ENCODE measurements around the gene KDM4E.

The KDM4E gene

GRCh38 chr11:95067841-95068219, 42.8 kb downstream of the KDM4E start:
- no peaks in the 10 kb centered on the region for H3K36me3 ChIP-seq (ENCODE audit: control insufficient read depth, insufficient read depth, low read length)
- no peaks in the 10 kb centered on the region for H3K27me3 ChIP-seq (ENCODE audit: control insufficient read depth, insufficient read depth, low read length)
- H3K9ac ChIP-seq (ENCODE audit: low read length): peak overlapping the region; percentile 91
- H3K4me3 ChIP-seq (ENCODE audit: low read depth, low read length): peak overlapping the region; percentile 87
- H3K4me1 ChIP-seq (ENCODE audit: control insufficient read depth, insufficient read depth, low read length): 0 out of 2 replicates have a peak, but pooled peaks cover 5% of the 10 kb centered on the region
- no peaks in the 10 kb centered on the region for H3K9me3 ChIP-seq (ENCODE audit: control insufficient read depth, insufficient read depth, low read depth, low read length)
- H3K27ac ChIP-seq (ENCODE audit: low read depth, low read length): no peak overlapping the region

- no peaks in the 10 kb centered on the region for H3K9me3 ChIP-seq (ENCODE audit: control insufficient read depth, insufficient read depth, low read depth, low read length)
- no peak overlapping the region for H3K9ac ChIP-seq (ENCODE audit: low read length)
- H3K4me1 ChIP-seq (ENCODE audit: control insufficient read depth, insufficient read depth, low read length): 0 out of 2 replicates have a peak, but pooled peaks cover 5% of the 10 kb centered on the region
- no peaks in the 10 kb centered on the region for H3K36me3 ChIP-seq (ENCODE audit: control insufficient read depth, insufficient read depth, low read length)
- H3K27ac ChIP-seq (ENCODE audit: low read depth, low read length): no peak overlapping the region
- peak overlapping the region; percentile 87 for H3K4me3 ChIP-seq (ENCODE audit: low read depth, low read length)
- H3K27me3 ChIP-seq (ENCODE audit: control insufficient read depth, insufficient read depth, low read length): no peaks in the 10 kb centered on the region
Observed at GRCh38 chr11:95068549-95068948, 43.5 kb downstream of the KDM4E start.

- Histone ChIP-seq H3K9ac (ENCODE audit: low read length) (no peak overlapping the region), H3K27ac (ENCODE audit: low read depth, low read length) (no peak overlapping the region), H3K36me3 (ENCODE audit: control insufficient read depth, insufficient read depth, low read length) (no peaks in the 10 kb centered on the region), H3K9me3 (ENCODE audit: control insufficient read depth, insufficient read depth, low read depth, low read length) (no peaks in the 10 kb centered on the region), H3K4me1 (ENCODE audit: control insufficient read depth, insufficient read depth, low read length) (0 out of 2 replicates have a peak, but pooled peaks cover 5% of the 10 kb centered on the region), H3K4me3 (ENCODE audit: low read depth, low read length) (no peak overlapping the region), H3K27me3 (ENCODE audit: control insufficient read depth, insufficient read depth, low read length) (no peaks in the 10 kb centered on the region)
Observed at GRCh38 chr11:95070471-95070870, 45.4 kb downstream of the KDM4E start.

GRCh38 chr11:95072948-95073347, 47.9 kb downstream of the KDM4E start:
- Histone ChIP-seq H3K9me3 (ENCODE audit: control insufficient read depth, insufficient read depth, low read depth, low read length) (no peaks in the 10 kb centered on the region), H3K4me1 (ENCODE audit: control insufficient read depth, insufficient read depth, low read length) (no peaks in the 10 kb centered on the region), H3K27ac (ENCODE audit: low read depth, low read length) (no peak overlapping the region), H3K4me3 (ENCODE audit: low read depth, low read length) (no peak overlapping the region), H3K27me3 (ENCODE audit: control insufficient read depth, insufficient read depth, low read length) (no peaks in the 10 kb centered on the region), H3K9ac (ENCODE audit: low read length) (no peak overlapping the region), H3K36me3 (ENCODE audit: control insufficient read depth, insufficient read depth, low read length) (no peaks in the 10 kb centered on the region)

- H3K4me1 ChIP-seq (ENCODE audit: control insufficient read depth, insufficient read depth, low read length): no peaks in the 10 kb centered on the region
- H3K4me3 ChIP-seq (ENCODE audit: low read depth, low read length): no peak overlapping the region
- no peaks in the 10 kb centered on the region for H3K36me3 ChIP-seq (ENCODE audit: control insufficient read depth, insufficient read depth, low read length)
- no peaks in the 10 kb centered on the region for H3K9me3 ChIP-seq (ENCODE audit: control insufficient read depth, insufficient read depth, low read depth, low read length)
- H3K27ac ChIP-seq (ENCODE audit: low read depth, low read length): no peak overlapping the region
- H3K9ac ChIP-seq (ENCODE audit: low read length): no peak overlapping the region
- H3K27me3 ChIP-seq (ENCODE audit: control insufficient read depth, insufficient read depth, low read length): no peaks in the 10 kb centered on the region
Observed at GRCh38 chr11:95074792-95075563, 49.9 kb downstream of the KDM4E start.

- no peak overlapping the region for H3K27ac ChIP-seq (ENCODE audit: low read depth, low read length)
- H3K9ac ChIP-seq (ENCODE audit: low read length): no peak overlapping the region
- H3K4me1 ChIP-seq (ENCODE audit: control insufficient read depth, insufficient read depth, low read length): peaks cover 5% of the 10 kb centered on the region; the same call in 1 of the 2 replicates
- H3K27me3 ChIP-seq (ENCODE audit: control insufficient read depth, insufficient read depth, low read length): no peaks in the 10 kb centered on the region
- H3K4me3 ChIP-seq (ENCODE audit: low read depth, low read length): no peak overlapping the region
- no peaks in the 10 kb centered on the region for H3K9me3 ChIP-seq (ENCODE audit: control insufficient read depth, insufficient read depth, low read depth, low read length)
- no peaks in the 10 kb centered on the region for H3K36me3 ChIP-seq (ENCODE audit: control insufficient read depth, insufficient read depth, low read length)
Observed at GRCh38 chr11:95076416-95076815, 51.4 kb downstream of the KDM4E start.

- Histone ChIP-seq H3K27ac (ENCODE audit: low read depth, low read length) (no peak overlapping the region), H3K4me1 (ENCODE audit: control insufficient read depth, insufficient read depth, low read length) (peaks cover 8% of the 10 kb centered on the region; the same call in 1 of the 2 replicates), H3K9ac (ENCODE audit: low read length) (no peak overlapping the region), H3K9me3 (ENCODE audit: control insufficient read depth, insufficient read depth, low read depth, low read length) (no peaks in the 10 kb centered on the region), H3K36me3 (ENCODE audit: control insufficient read depth, insufficient read depth, low read length) (no peaks in the 10 kb centered on the region), H3K4me3 (ENCODE audit: low read depth, low read length) (no peak overlapping the region), H3K27me3 (ENCODE audit: control insufficient read depth, insufficient read depth, low read length) (no peaks in the 10 kb centered on the region)
Observed at GRCh38 chr11:95076981-95077380, 51.9 kb downstream of the KDM4E start.

Measured in HUES6 (cell line).